GM19238 (cell line): Measurements from ENCODE around the gene PMEPA1.
"Not testable (repeated sequence)": the region's sequence is repeated elsewhere in the genome, so short reads cannot be mapped to it uniquely, and the experiment has no call there.

Experiments used
- DNase-seq: peaks from one replicate; pipeline ENCODE4 v3.0.0; 2011; ENCODE audit warnings: low spot score; ENCODE audit not compliant: insufficient read length

Gene PMEPA1

GRCh38 chr20:57651881-57652605, 57.8 kb downstream of the PMEPA1 start:
- DNase-seq, result no peak

- DNase-seq, result no peak
Observed at GRCh38 chr20:57650756-57651483, 58.9 kb downstream of the PMEPA1 start.

- no peak for DNase-seq
Observed at GRCh38 chr20:57650266-57650665, 59.5 kb downstream of the PMEPA1 start.

GRCh38 chr20:57649617-57650015, 60.2 kb downstream of the PMEPA1 start:
- DNase-seq, result no peak

DNA sequence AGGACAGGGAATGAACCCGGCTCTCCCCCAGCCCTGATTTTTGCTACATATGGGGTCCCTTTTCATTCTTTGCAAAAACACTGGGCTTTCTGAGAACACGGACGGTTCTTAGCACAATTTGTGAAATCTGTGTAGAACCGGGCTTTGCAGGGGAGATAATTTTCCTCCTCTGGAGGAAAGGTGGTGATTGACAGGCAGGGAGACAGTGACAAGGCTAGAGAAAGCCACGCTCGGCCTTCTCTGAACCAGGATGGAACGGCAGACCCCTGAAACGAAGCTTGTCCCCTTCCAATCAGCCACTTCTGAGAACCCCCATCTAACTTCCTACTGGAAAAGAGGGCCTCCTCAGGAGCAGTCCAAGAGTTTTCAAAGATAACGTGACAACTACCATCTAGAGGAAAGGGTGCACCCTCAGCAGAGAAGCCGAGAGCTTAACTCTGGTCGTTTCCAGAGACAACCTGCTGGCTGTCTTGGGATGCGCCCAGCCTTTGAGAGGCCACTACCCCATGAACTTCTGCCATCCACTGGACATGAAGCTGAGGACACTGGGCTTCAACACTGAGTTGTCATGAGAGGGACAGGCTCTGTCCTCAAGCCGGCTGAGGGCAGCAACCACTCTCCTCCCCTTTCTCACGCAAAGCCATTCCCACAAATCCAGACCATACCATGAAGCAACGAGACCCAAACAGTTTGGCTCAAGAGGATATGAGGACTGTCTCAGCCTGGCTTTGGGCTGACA, 60.8 kb downstream of the PMEPA1 start:
- no peak for DNase-seq

- no peak for DNase-seq
Observed at GRCh38 chr20:57647933-57648785, 61.7 kb downstream of the PMEPA1 start.

- no peak for DNase-seq
Observed at GRCh38 chr20:57647006-57647932, 62.5 kb downstream of the PMEPA1 start.

DNA sequence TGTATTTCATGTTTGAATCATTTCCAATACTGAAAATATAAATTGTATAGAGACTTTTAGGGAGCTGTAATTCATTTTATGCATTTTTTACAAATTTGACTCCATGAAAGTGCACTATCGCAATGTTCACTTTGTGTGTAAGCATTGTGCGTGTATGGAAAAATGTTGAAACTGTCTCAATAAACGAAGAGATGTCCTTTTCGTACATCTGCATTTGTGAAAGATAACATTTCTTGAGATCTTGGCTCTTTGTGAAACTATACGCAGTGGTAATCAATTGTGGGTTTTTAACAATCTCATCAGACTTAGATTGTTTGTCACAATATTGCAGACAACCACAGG, 70.9 kb downstream of the PMEPA1 start:
- no peak for DNase-seq

DNA sequence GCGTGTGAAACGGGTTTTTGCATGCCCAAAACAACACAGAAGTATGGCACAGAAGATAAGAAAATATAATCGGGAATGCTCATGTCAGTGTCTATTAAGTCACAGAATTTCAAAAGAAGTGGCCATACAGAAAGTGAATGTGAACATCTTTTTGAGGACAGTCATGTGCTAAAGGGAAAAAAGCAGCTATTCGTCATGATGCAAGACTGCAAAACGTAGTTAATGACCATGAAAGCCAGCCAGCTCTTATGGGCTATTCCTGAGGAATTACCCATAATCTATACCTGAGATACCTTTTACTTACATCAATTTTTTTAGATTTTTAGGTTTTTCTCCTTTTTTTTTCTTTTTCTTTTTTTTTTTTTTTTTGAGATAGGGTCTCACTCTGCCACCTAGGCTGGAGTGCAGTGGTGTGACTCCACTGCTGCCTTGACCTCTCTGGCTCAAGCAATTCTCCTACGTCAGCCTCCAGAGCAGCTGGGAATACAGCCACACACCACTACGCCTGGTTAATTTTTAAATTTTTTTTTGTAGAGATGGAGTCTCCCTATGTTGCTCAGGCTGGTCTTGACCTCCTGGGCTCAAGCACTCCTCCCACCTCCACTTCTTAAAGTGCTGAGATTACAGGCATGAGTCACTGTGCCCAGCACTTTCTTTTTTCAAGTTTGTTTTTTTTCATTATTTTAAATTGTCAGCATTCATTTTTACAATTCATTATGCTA, 71.5 kb downstream of the PMEPA1 start:
- no peak for DNase-seq

- DNase-seq, result no peak
Observed at GRCh38 chr20:57633945-57634491, 75.8 kb downstream of the PMEPA1 start.

DNA sequence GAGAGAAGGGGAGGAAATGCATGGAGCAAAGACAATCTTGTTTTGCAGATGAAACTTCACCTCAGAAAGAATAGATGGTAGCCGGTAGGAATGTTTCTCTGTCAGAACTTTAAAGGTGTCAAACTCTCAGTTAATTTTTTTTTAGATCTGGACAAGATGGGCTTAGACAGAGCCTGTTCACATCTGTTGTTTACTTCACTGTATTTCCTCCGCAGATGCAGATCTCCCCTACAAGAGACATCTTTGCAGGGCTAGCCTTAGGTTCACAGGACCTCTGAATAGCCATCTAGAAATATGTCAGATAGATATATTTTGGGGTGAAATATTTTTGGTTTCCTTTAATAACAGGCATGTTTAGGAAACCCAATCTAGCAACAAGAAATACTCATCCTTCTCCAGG, 77.5 kb downstream of the PMEPA1 start:
- no peak for DNase-seq

- DNase-seq, result no peak
Observed at GRCh38 chr20:57630061-57630460, 79.8 kb downstream of the PMEPA1 start.

DNA sequence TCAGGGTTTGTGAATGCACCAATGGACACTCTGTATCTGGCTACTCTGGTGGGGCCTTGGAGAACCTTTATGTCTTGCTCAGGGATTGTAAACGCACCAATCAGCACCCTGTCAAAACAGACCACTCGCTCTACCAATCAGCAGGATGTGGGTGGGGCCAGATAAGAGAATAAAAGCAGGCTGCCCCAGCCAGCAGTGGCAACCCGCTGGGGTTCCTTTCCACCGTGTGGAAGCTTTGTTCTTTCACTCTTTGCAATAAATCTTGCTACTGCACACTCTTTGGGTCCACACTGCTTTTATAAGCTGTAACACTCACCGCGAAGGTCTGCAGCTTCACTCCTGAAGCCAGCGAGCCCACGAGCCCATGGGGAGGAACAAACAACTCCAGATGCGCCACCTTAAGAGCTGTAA, 80.3 kb downstream of the PMEPA1 start:
- not testable (repeated sequence) for DNase-seq

- DNase-seq, result not testable (repeated sequence)
Observed at GRCh38 chr20:57628962-57629308, 80.9 kb downstream of the PMEPA1 start.

DNA sequence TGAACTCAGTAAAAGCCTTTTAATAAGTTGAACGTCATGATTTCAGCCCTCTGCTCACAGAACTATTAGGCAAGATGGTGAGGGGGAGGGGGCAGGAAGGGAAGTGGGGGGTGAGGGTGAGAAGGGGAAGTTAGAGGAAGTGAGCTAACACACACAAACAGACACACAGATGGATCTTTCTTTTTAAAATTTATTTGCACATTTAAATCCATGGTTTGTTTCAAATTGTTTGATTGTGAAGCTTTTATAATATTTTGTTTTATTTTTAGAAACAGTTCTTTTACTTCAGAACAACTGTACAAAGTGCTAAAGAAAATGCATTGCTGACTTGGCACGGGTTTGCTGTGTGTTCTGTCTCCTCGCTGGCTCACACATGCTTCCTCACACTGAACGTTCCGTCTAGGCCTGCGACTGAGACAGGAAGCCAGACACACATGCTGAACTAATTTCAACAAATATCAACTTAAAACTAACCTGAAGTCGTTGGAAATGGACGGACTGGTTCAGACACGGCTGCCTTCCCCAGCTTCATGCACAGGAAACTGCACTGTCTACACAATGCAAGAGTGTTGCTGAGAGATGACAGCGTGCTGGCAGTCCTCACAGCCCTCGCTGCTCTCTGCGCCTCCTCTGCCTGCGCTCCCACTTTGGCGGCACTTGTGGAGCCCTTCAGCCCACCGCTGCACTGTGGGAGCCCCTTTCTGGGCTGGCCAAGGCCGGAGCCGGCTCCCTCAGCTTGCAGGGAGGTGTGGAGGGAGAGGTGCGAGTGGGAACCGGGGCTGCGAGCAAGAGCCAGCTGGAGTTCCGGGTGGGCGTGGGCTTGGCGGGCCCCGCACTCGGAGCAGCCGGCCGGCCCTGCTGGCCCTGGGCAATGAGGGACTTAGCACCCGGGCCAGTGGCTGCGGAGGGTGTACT, 81.5 kb downstream of the PMEPA1 start:
- no peak for DNase-seq

GRCh38 chr20:57627339-57627738, 82.5 kb downstream of the PMEPA1 start:
- no peak for DNase-seq

- DNase-seq, result no peak
Observed at GRCh38 chr20:57625978-57626377, 83.8 kb downstream of the PMEPA1 start.

- DNase-seq, result no peak
Observed at GRCh38 chr20:57625181-57625958, 84.4 kb downstream of the PMEPA1 start.
